ENCODE data around the gene PDK3.
A peak's percentile ranks its signal among the peaks of the same experiment; 100 is the strongest.

PDK3 gene

GRCh38 chrX:24498181-24498580 lies 33.1 kb downstream of the PDK3 start:
- no peak for TF ChIP-seq CTCF (IDR thresholded peaks at IDR 0.05; ENCODE audit: low read depth, low read length, missing control alignments)

GRCh38 chrX:24498975-24499374 lies 33.9 kb downstream of the PDK3 start:
- no peak overlapping the region for H3K4me3 ChIP-seq (replicated peaks; ENCODE audit: low read depth, low read length)
- TF ChIP-seq CTCF (IDR thresholded peaks at IDR 0.05; ENCODE audit: low read depth, low read length, missing control alignments), result peak; percentile 3
- DNase-seq (ENCODE audit: extremely low read depth, low read depth), result no peak

More at GRCh38 chrX:24498181-24498580, 33.1 kb downstream of the PDK3 start:
- DNase-seq (ENCODE audit: extremely low read depth, low read depth), result no peak
- no peak overlapping the region for H3K4me3 ChIP-seq (replicated peaks; ENCODE audit: low read depth, low read length)

GRCh38 chrX:24506082-24506481 lies 41.0 kb downstream of the PDK3 start:
- no peak for TF ChIP-seq CTCF (IDR thresholded peaks at IDR 0.05; ENCODE audit: low read depth, low read length, missing control alignments)
- no peak overlapping the region for H3K4me3 ChIP-seq (replicated peaks; ENCODE audit: low read depth, low read length)
- no peak for DNase-seq (ENCODE audit: extremely low read depth, low read depth)

GRCh38 chrX:24508375-24508774 lies 43.3 kb downstream of the PDK3 start:
- no peak for TF ChIP-seq CTCF (IDR thresholded peaks at IDR 0.05; ENCODE audit: low read depth, low read length, missing control alignments)
- no peak overlapping the region for H3K4me3 ChIP-seq (replicated peaks; ENCODE audit: low read depth, low read length)
- DNase-seq (ENCODE audit: extremely low read depth, low read depth), result no peak

GRCh38 chrX:24513416-24513815 lies 48.3 kb downstream of the PDK3 start:
- no peak overlapping the region for H3K4me3 ChIP-seq (replicated peaks; ENCODE audit: low read depth, low read length)
- DNase-seq (ENCODE audit: extremely low read depth, low read depth), result no peak
- no peak for TF ChIP-seq CTCF (IDR thresholded peaks at IDR 0.05; ENCODE audit: low read depth, low read length, missing control alignments)

- no peak for DNase-seq (ENCODE audit: extremely low read depth, low read depth)
- H3K4me3 ChIP-seq (replicated peaks; ENCODE audit: low read depth, low read length), result no peak overlapping the region
- no peak for TF ChIP-seq CTCF (IDR thresholded peaks at IDR 0.05; ENCODE audit: low read depth, low read length, missing control alignments)
Observed at GRCh38 chrX:24515447-24515846, 50.4 kb downstream of the PDK3 start.

- TF ChIP-seq CTCF (IDR thresholded peaks at IDR 0.05; ENCODE audit: low read depth, low read length, missing control alignments), result no peak
- no peak overlapping the region for H3K4me3 ChIP-seq (replicated peaks; ENCODE audit: low read depth, low read length)
- no peak for DNase-seq (ENCODE audit: extremely low read depth, low read depth)
Observed at GRCh38 chrX:24520472-24520871, 55.4 kb downstream of the PDK3 start.
